Iris pigment epithelial cell (primary cell): ENCODE data around the gene UBXN2A.
A peak's percentile ranks its signal among the peaks of the same experiment; 100 is the strongest.
"Not testable (repeated sequence)": the region's sequence is repeated elsewhere in the genome, so short reads cannot be mapped to it uniquely, and the experiment has no call there.

Experiments used
- DNase-seq: peaks from one replicate; pipeline ENCODE4 v3.0.0-alpha.2; 2011; ENCODE audit warnings: low read depth

Gene UBXN2A

GRCh38 chr2:24011250-24012104 lies 71.2 kb downstream of the UBXN2A start:
- DNase-seq, result no peak

- no peak for DNase-seq
Measured at GRCh38 chr2:24012521-24013188, 72.4 kb downstream of the UBXN2A start.

GRCh38 chr2:24014902-24015301 lies 74.6 kb downstream of the UBXN2A start:
- DNase-seq, result not testable (repeated sequence)

GRCh38 chr2:24015562-24016375 lies 75.5 kb downstream of the UBXN2A start:
- DNase-seq, result peak; percentile 86

GRCh38 chr2:24016376-24016761 lies 76.1 kb downstream of the UBXN2A start:
- no peak for DNase-seq

- no peak for DNase-seq
Measured at GRCh38 chr2:24016853-24017703, 76.8 kb downstream of the UBXN2A start.

GRCh38 chr2:24017711-24018110 lies 77.4 kb downstream of the UBXN2A start:
- DNase-seq, result no peak

GRCh38 chr2:24018241-24018640 lies 78.0 kb downstream of the UBXN2A start:
- DNase-seq, result no peak

- DNase-seq, result no peak
Measured at GRCh38 chr2:24019729-24020128, 79.5 kb downstream of the UBXN2A start.

- no peak for DNase-seq
Measured at GRCh38 chr2:24020244-24020643, 80.0 kb downstream of the UBXN2A start.

GRCh38 chr2:24021122-24021998 lies 81.1 kb downstream of the UBXN2A start:
- no peak for DNase-seq

- DNase-seq, result no peak
Measured at GRCh38 chr2:24022324-24022974, 82.2 kb downstream of the UBXN2A start.

GRCh38 chr2:24022975-24023575 lies 82.8 kb downstream of the UBXN2A start:
- no peak for DNase-seq

- DNase-seq, result peak; percentile 51
Measured at GRCh38 chr2:24024018-24024417, 83.8 kb downstream of the UBXN2A start.

- DNase-seq, result no peak
Measured at GRCh38 chr2:24024996-24025663, 84.9 kb downstream of the UBXN2A start.

- DNase-seq, result no peak
Measured at GRCh38 chr2:24026233-24026632, 86.0 kb downstream of the UBXN2A start.

- no peak for DNase-seq
Measured at GRCh38 chr2:24038786-24039499, 98.7 kb downstream of the UBXN2A start.

- DNase-seq, result no peak
Measured at GRCh38 chr2:24040511-24040910, 100.2 kb downstream of the UBXN2A start.
